ENCODE measurements around the gene NKAIN2.

The NKAIN2 gene

DNA sequence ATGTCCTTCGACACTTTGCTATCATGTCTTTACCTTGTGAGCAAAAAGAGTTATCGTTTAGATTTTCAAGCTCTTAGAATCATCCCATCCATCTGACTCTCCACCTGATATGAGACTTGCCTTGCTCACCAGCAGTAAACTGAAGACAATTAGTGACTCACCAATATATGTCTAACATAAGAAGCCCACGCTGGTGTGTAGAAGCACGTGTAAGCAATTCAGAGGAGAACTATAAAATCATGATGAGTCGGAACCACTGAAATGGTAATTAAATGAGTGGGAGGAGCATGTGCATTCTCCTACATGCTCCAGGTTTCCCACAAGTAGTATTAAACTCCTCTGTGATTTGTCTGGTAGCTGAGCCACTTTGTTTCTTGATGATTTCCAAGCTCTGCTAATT is 977.0 kb downstream of the NKAIN2 start:
- H3K4me3 ChIP-seq (ENCODE audit: low read depth, low read length) = no peak overlapping the region
- no peak for DNase-seq (ENCODE audit: low read depth)
- in situ Hi-C loops (cut with HindIII; ENCODE audit: low sequenced_read_pairs) = no loop called here
- TF ChIP-seq, protein P1, sequence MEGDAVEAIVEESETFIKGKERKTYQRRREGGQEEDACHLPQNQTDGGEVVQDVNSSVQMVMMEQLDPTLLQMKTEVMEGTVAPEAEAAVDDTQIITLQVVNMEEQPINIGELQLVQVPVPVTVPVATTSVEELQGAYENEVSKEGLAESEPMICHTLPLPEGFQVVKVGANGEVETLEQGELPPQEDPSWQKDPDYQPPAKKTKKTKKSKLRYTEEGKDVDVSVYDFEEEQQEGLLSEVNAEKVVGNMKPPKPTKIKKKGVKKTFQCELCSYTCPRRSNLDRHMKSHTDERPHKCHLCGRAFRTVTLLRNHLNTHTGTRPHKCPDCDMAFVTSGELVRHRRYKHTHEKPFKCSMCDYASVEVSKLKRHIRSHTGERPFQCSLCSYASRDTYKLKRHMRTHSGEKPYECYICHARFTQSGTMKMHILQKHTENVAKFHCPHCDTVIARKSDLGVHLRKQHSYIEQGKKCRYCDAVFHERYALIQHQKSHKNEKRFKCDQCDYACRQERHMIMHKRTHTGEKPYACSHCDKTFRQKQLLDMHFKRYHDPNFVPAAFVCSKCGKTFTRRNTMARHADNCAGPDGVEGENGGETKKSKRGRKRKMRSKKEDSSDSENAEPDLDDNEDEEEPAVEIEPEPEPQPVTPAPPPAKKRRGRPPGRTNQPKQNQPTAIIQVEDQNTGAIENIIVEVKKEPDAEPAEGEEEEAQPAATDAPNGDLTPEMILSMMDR (IDR thresholded peaks at IDR 0.05; ENCODE audit: low read depth, low read length, missing control alignments) = no peak

- no peak overlapping the region for H3K4me3 ChIP-seq (ENCODE audit: low read depth, low read length)
- in situ Hi-C loops (cut with HindIII; ENCODE audit: low sequenced_read_pairs) = no loop called here
- no peak for DNase-seq (ENCODE audit: low read depth)
- TF ChIP-seq, protein P1 (IDR thresholded peaks at IDR 0.05; ENCODE audit: low read depth, low read length, missing control alignments) = no peak
Measured at GRCh38 chr6:124783344-124783743, 979.7 kb downstream of the NKAIN2 start.

DNA sequence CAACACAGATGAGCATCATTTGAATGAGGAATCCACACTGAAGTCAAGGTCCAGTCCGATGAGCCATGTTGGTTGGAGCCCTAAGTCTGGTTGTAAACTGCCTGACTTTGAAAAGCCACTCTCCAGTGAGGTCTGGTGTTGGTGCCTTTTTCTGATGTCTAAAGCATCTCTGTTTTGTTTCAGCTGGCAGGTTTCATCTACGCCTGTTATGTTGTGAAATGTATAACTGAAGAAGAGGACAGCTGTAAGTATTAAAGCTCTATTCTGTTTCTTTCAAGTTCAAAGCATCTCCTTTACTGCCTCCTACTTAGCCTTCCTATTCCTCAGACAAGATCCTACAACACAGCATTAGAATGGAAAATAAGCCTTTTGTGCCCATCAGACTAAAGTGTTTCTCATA is 987.5 kb downstream of the NKAIN2 start:
- TF ChIP-seq, protein P1 (IDR thresholded peaks at IDR 0.05; ENCODE audit: low read depth, low read length, missing control alignments) = no peak
- DNase-seq (ENCODE audit: low read depth) = no peak
- in situ Hi-C loops (cut with HindIII; ENCODE audit: low sequenced_read_pairs) = no loop called here
- no peak overlapping the region for H3K4me3 ChIP-seq (ENCODE audit: low read depth, low read length)

GRCh38 chr6:124792386-124792785 is 988.7 kb downstream of the NKAIN2 start:
- no peak overlapping the region for H3K4me3 ChIP-seq (ENCODE audit: low read depth, low read length)
- in situ Hi-C loops (cut with HindIII; ENCODE audit: low sequenced_read_pairs) = no loop called here
- no peak for DNase-seq (ENCODE audit: low read depth)
- TF ChIP-seq, protein P1 (IDR thresholded peaks at IDR 0.05; ENCODE audit: low read depth, low read length, missing control alignments) = no peak

GRCh38 chr6:124793398-124793797 is 989.7 kb downstream of the NKAIN2 start:
- TF ChIP-seq, protein P1 (IDR thresholded peaks at IDR 0.05; ENCODE audit: low read depth, low read length, missing control alignments) = no peak
- in situ Hi-C loops (cut with HindIII; ENCODE audit: low sequenced_read_pairs) = no loop called here
- no peak for DNase-seq (ENCODE audit: low read depth)
- no peak overlapping the region for H3K4me3 ChIP-seq (ENCODE audit: low read depth, low read length)

DNA sequence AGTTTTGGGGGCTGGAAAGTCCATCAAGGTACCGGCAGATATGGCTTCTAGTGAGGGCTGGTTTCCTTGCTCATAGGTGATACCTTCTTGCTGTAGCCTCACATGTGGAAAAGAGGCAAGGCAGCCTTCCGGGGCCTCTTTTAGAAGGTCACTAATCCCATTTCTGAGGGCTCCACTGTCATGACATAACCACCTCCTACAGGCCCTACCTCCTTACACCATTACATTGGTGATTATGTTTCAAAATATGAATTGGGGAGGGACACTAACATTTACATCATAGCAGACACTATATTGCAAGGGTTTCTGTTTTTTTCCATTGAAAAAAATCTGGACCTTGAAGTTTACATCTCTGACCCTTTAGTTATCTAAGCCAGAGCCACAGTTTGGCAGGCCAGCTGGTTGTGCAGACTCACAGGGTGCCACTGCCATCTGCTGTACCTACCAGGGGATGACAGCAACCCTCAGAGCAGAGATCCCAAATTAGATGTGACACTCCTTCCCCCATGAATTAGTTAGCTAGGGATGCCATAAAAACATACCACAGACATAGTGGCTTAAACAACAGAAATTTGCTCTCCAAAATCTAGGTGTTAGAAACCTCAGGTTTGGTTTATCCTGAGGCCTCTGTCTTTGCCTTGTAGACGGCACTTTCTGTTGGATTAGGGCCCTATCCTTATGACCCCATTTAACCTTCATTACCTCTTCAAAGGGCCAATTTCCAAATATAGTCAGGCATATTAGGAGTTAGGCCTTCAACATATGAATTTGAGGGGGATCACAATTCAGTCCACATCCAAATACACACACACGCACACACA is 992.2 kb downstream of the NKAIN2 start:
- in situ Hi-C loops (cut with HindIII; ENCODE audit: low sequenced_read_pairs) = no loop called here
- no peak overlapping the region for H3K4me3 ChIP-seq (ENCODE audit: low read depth, low read length)
- peak; percentile 41 for DNase-seq (ENCODE audit: low read depth)
- TF ChIP-seq, protein P1 (IDR thresholded peaks at IDR 0.05; ENCODE audit: low read depth, low read length, missing control alignments) = peak; percentile 84
